IMR-90 (cell line): ENCODE measurements around the gene POFUT1. TPM values are rescaled to one million over a fixed set of nuclear protein-coding genes. Genes with fewer than 3 reads are reported as not detected.
A peak's percentile ranks its signal among the peaks of the same experiment; 100 is the strongest.

Experiments used
- ATAC-seq: fragments of 200-7000 bp; cut with Tn5 transposase; 2 replicates; pipeline ENCODE4 v1.9.1; 2020; ENCODE audit warnings: low read depth, mild to moderate bottlenecking, moderate library complexity
- BruUV-seq: library from RNA; stranded (reverse); fragments of 400-500 nt; replicated peaks from 2 replicates; lab custom pipeline; 2021; lab: Mats Ljungman, UMichigan
- CTCF ChIA-PET: fragments of 300-600 bp; formaldehyde crosslinking; extraction: SDS; loops from one replicate; lab custom pipeline; 2021; ENCODE audit warnings: antibody characterized with exemption; lab: Yijun Ruan, JAX
- POLR2A ChIA-PET: fragments of 300-600 bp; sonication (Branson Sonifier 250); formaldehyde crosslinking; loops from one replicate; lab custom pipeline; 2022; ENCODE audit warnings: antibody characterized with exemption; ENCODE audit not compliant: unreplicated experiment; lab: Charles Lee
- DNase-seq: peaks from one replicate; pipeline ENCODE4 v3.0.0; 2013
- H2AFZ ChIP-seq: replicated peaks from 2 replicates; pipeline ENCODE3; 2013; ENCODE audit warnings: low read length, mild to moderate bottlenecking; ENCODE audit not compliant: poor library complexity
- H2AK5ac ChIP-seq: 2 replicates; pipeline ENCODE4 v1.6.1; 2013; ENCODE audit warnings: low read depth, low read length, inconsistent platforms
- H2AK9ac ChIP-seq: replicated peaks from 2 replicates; pipeline ENCODE3; 2013; ENCODE audit warnings: mild to moderate bottlenecking, low read depth, low read length, moderate library complexity; ENCODE audit not compliant: poor library complexity
- H2BK120ac ChIP-seq: 2 replicates; pipeline ENCODE4 v1.6.1; 2013; ENCODE audit warnings: low read depth, low read length, inconsistent platforms
- H2BK15ac ChIP-seq: 3 replicates; pipeline ENCODE4 v1.6.1; 2013; ENCODE audit warnings: low read depth, low read length, inconsistent platforms
- H2BK20ac ChIP-seq: 2 replicates; pipeline ENCODE4 v1.6.1; 2013; ENCODE audit warnings: low read depth, mild to moderate bottlenecking, inconsistent platforms, low read length, moderate library complexity
- H2BK5ac ChIP-seq: 2 replicates; pipeline ENCODE4 v1.6.1; 2013; ENCODE audit warnings: mild to moderate bottlenecking, low read depth, low read length, inconsistent platforms; ENCODE audit not compliant: poor library complexity, severe bottlenecking
- H3K14ac ChIP-seq: replicated peaks from 2 replicates; pipeline ENCODE4 v1.6.1; 2013; ENCODE audit warnings: low read depth, low read length, inconsistent platforms
- H3K18ac ChIP-seq: 2 replicates; pipeline ENCODE4 v1.6.1; 2013; ENCODE audit warnings: low read depth, low read length, control low read depth
- H3K23ac ChIP-seq: 2 replicates; pipeline ENCODE4 v1.6.1; 2013; ENCODE audit warnings: low read depth, low read length, inconsistent platforms
- H3K27ac ChIP-seq: 2 replicates; pipeline ENCODE4 v1.5.1; 2013; ENCODE audit warnings: mild to moderate bottlenecking, control low read depth, low read length; ENCODE audit not compliant: insufficient read depth
- H3K27me3 ChIP-seq: 2 replicates; pipeline ENCODE4 v1.6.1; 2013; ENCODE audit warnings: low read length; ENCODE audit not compliant: control insufficient read depth, insufficient read depth
- H3K36me3 ChIP-seq: 2 replicates; pipeline ENCODE4 v1.6.1; 2013; ENCODE audit warnings: low read length, mixed read lengths; ENCODE audit not compliant: control insufficient read depth, insufficient read depth
- H3K4ac ChIP-seq: 2 replicates; pipeline ENCODE4 v1.6.1; 2013; ENCODE audit warnings: low read depth, low read length, inconsistent platforms
- H3K4me1 ChIP-seq: 2 replicates; pipeline ENCODE4 v1.6.1; 2013; ENCODE audit warnings: low read length, mixed read lengths; ENCODE audit not compliant: control insufficient read depth, insufficient read depth
- H3K4me2 ChIP-seq: 2 replicates; pipeline ENCODE4 v1.6.1; 2013; ENCODE audit warnings: low read depth, mild to moderate bottlenecking, control low read depth, low read length, moderate library complexity
- H3K4me3 ChIP-seq: 2 replicates; pipeline ENCODE4 v1.5.1; 2013; ENCODE audit warnings: low read depth, mild to moderate bottlenecking, control low read depth, low read length, moderate library complexity; ENCODE audit not compliant: insufficient read depth
- H3K56ac ChIP-seq: 2 replicates; pipeline ENCODE4 v1.6.1; 2013; ENCODE audit warnings: low read length, inconsistent platforms; ENCODE audit not compliant: insufficient read depth; ENCODE audit errors: extremely low read depth
- H3K79me1 ChIP-seq, 2 experiments: 2 replicates each; pipeline ENCODE4 v1.6.1; 2013; ENCODE audit warnings: low read length in 2 of 2, inconsistent platforms in 1 of 2, low read depth in 1 of 2
- H3K9ac ChIP-seq: 2 replicates; pipeline ENCODE4 v1.6.1; 2013; ENCODE audit warnings: low read depth, low read length, control low read depth
- H3K9me1 ChIP-seq: 2 replicates; pipeline ENCODE4 v1.6.1; 2013; ENCODE audit warnings: low read length, inconsistent platforms; ENCODE audit not compliant: insufficient read depth
- H3K9me3 ChIP-seq: 2 replicates; pipeline ENCODE4 v1.6.1; 2013; ENCODE audit warnings: low read length; ENCODE audit not compliant: control insufficient read depth, insufficient read depth
- H4K20me1 ChIP-seq: 2 replicates; pipeline ENCODE4 v1.6.1; 2013; ENCODE audit warnings: low read length, inconsistent platforms; ENCODE audit not compliant: insufficient read depth
- H4K5ac ChIP-seq: 2 replicates; pipeline ENCODE4 v1.6.1; 2013; ENCODE audit warnings: mild to moderate bottlenecking, low read depth, low read length, control low read depth
- H4K8ac ChIP-seq, 2 experiments: 2 replicates each; pipeline ENCODE4 v1.6.1; 2013; ENCODE audit warnings: low read depth in 2 of 2, low read length in 2 of 2, control low read depth in 1 of 2, inconsistent platforms in 1 of 2
- H4K91ac ChIP-seq: 2 replicates; pipeline ENCODE4 v1.6.1; 2013; ENCODE audit warnings: low read depth, low read length, inconsistent platforms; ENCODE audit not compliant: insufficient read depth
- BHLHE40 ChIP-seq: fragments of 150-350 bp; IDR thresholded peaks from 2 replicates; pipeline ENCODE4 v1.6.1; 2016; ENCODE audit warnings: mild to moderate bottlenecking, low read depth, low read length
- CEBPB ChIP-seq: IDR thresholded peaks from 2 replicates; pipeline ENCODE4 v1.6.1; 2012; ENCODE audit warnings: low read depth, low read length, improper control_type of control experiment
- CHD1 ChIP-seq: IDR thresholded peaks from 2 replicates; pipeline ENCODE4 v1.6.1; 2012; ENCODE audit warnings: low read depth, low read length, improper control_type of control experiment
- CTCF ChIP-seq: conservative IDR thresholded peaks from 2 replicates; pipeline ENCODE4 v1.5.1; 2012; ENCODE audit warnings: mild to moderate bottlenecking, low read depth, low read length, improper control_type of control experiment
- ELK1 ChIP-seq: fragments of 150-350 bp; IDR thresholded peaks from 2 replicates; pipeline ENCODE4 v1.6.1; 2016; ENCODE audit warnings: low read depth, mild to moderate bottlenecking, low read length, moderate library complexity, borderline replicate concordance
- FOS ChIP-seq: fragments of 150-350 bp; IDR thresholded peaks from 2 replicates; pipeline ENCODE4 v1.6.1; 2016; ENCODE audit warnings: low read depth, low read length
- MAZ ChIP-seq: IDR thresholded peaks from 2 replicates; pipeline ENCODE4 v1.6.1; 2012; ENCODE audit warnings: low read depth, mild to moderate bottlenecking, low read length, improper control_type of control experiment, moderate library complexity, borderline replicate concordance
- MXI1 ChIP-seq: IDR thresholded peaks from 2 replicates; pipeline ENCODE4 v1.6.1; 2012; ENCODE audit warnings: low read depth, mild to moderate bottlenecking, low read length, moderate library complexity, borderline replicate concordance
- POLR2A ChIP-seq: IDR thresholded peaks from 2 replicates; pipeline ENCODE4 v1.6.1; 2012; ENCODE audit warnings: mild to moderate bottlenecking, low read depth, low read length
- RAD21 ChIP-seq: IDR thresholded peaks from 2 replicates; pipeline ENCODE4 v1.6.1; 2012; ENCODE audit warnings: low read length, improper control_type of control experiment
- RCOR1 ChIP-seq: IDR thresholded peaks from 2 replicates; pipeline ENCODE4 v1.6.1; 2012; ENCODE audit warnings: mild to moderate bottlenecking, low read length, improper control_type of control experiment; ENCODE audit not compliant: insufficient replicate concordance
- RFX5 ChIP-seq: IDR thresholded peaks from 2 replicates; pipeline ENCODE4 v1.8.0; 2012; ENCODE audit warnings: low read depth, mild to moderate bottlenecking, low read length, moderate library complexity
- SMC3 ChIP-seq: fragments of 150-350 bp; IDR thresholded peaks from 2 replicates; pipeline ENCODE4 v1.6.1; 2016; ENCODE audit warnings: low read depth, mild to moderate bottlenecking, antibody characterized with exemption, low read length, moderate library complexity
- USF2 ChIP-seq: fragments of 150-350 bp; IDR thresholded peaks from 2 replicates; pipeline ENCODE4 v1.6.1; 2017; ENCODE audit warnings: mild to moderate bottlenecking, antibody characterized with exemption, low read length, low read depth
- WGBS, 2 experiments: methylation state at CpG; one replicate each; pipeline versions ENCODE4 v1.1.5 to v1.1.7; 2013; ENCODE audit warnings: missing lambda C conversion rate in 2 of 2; ENCODE audit not compliant: insufficient read length in 1 of 2; ENCODE audit errors: extremely low coverage in 2 of 2; 5-methylcytosine and 5-hydroxymethylcytosine counted together
- dilution Hi-C: fragments of 300-500 bp; cut with HindIII; formaldehyde crosslinking; loops from one replicate; pipeline ENCODE4 v1.14.3; 2018; ENCODE audit warnings: low sequenced_read_pairs; ENCODE audit not compliant: unreplicated experiment
- in situ Hi-C: fragments of 300-500 bp; cut with MboI; formaldehyde crosslinking; loops from 3 replicates; pipeline ENCODE4 v1.14.3; 2019; ENCODE audit warnings: low sequenced_read_pairs, inconsistent platforms, mixed read lengths
- intact Hi-C: fragments of 100-400 bp; cut with micrococcal nuclease; formaldehyde crosslinking; loops from 2 replicates; pipeline ENCODE4 v1.10.0; 2022
- polyA plus RNA-seq, 3 experiments: library from polyadenylated mRNA; depleted of rRNA; stranded (reverse); fragments of >200 nt; gene quantifications; 2 replicates each; pipeline ENCODE4 v1.2.3, GENCODE V29; 2012; ENCODE audit warnings: low replicate concordance in 1 of 3
- total RNA-seq: library from RNA; depleted of rRNA; stranded (reverse); fragments of >200 nt; gene quantifications from 2 replicates; pipeline ENCODE4 v1.2.3, GENCODE V29; 2012

POFUT1 gene
- total and polyA plus RNA-seq, 2 of the 4 experiments (the other 2 are of a cell fraction): 25.5 to 41.1 TPM

GRCh38 chr20:32205843-32206759 is 1.6 kb upstream of the POFUT1 start:
- peaks cover 23% of the 10 kb centered on the region for H3K4me1 ChIP-seq
- DNase-seq (no peak), ATAC-seq (no peak)
- H3K79me1 ChIP-seq: peaks cover 68 to 89% of the 10 kb centered on the region in 2 experiments
- H4K20me1 ChIP-seq: peaks cover 43% of the 10 kb centered on the region
- H3K9ac ChIP-seq: peak overlapping the region; percentile 94; the same call in 1 of the 2 replicates
- no peak overlapping the region for H2BK5ac ChIP-seq
- peak overlapping the region; percentile 93 for H3K4me3 ChIP-seq
- in situ Hi-C loops: no loop called here
- peak overlapping the region; percentile 48; the same call in 1 of the 2 replicates for H3K14ac ChIP-seq
- dilution Hi-C loops: no loop called here
- peaks cover 16% of the 10 kb centered on the region for H3K36me3 ChIP-seq
- peak overlapping the region; percentile 95 for H3K4me2 ChIP-seq
- H3K56ac ChIP-seq: no peak overlapping the region
- H3K9me1 ChIP-seq: peaks cover 26% of the 10 kb centered on the region
- H2BK20ac ChIP-seq: no peak overlapping the region
- no peak overlapping the region for H3K18ac ChIP-seq
- no peak overlapping the region; the same call in 1 of the 2 replicates for H2AK5ac ChIP-seq
- no CpG with 5 or more reads among the region's 8 CpGs for WGBS, 2 experiments
- no TSS peak for BruUV-seq
- no peak overlapping the region for H2BK120ac ChIP-seq
- H4K91ac ChIP-seq: no peak overlapping the region
- no peak overlapping the region for H2AFZ ChIP-seq
- H4K8ac ChIP-seq: no peak overlapping the region; a peak in 1 of 4 replicates
- intact Hi-C loops: loop anchor here (5.0 kb wide), 1 partner anchor 384 kb away; no protein-coding TSS in a partner anchor
- peak overlapping the region; percentile 53 for H3K23ac ChIP-seq
- no peaks in the 10 kb centered on the region for H3K9me3 ChIP-seq
- H3K27me3 ChIP-seq: no peaks in the 10 kb centered on the region
- ChIA-PET CTCF (no interaction called here), POLR2A (no interaction called here)
- no peak overlapping the region for H4K5ac ChIP-seq
- H2AK9ac ChIP-seq: peak overlapping the region; percentile 97
- no peak overlapping the region; the same call in 1 of the 2 replicates for H3K4ac ChIP-seq
- H2BK15ac ChIP-seq: no peak overlapping the region
- H3K27ac ChIP-seq: no peak overlapping the region
- TF ChIP-seq BHLHE40 (no peak), FOS (no peak), CTCF (no peak), CHD1 (no peak), RCOR1 (no peak), CEBPB (no peak), MXI1 (no peak), USF2 (no peak), MAZ (no peak), RFX5 (no peak), RAD21 (no peak), ELK1 (no peak), POLR2A (no peak), SMC3 (no peak)
